ENCODE data around the gene CAD.

Gene CAD

GRCh38 chr2:27284996-27285395, 67.8 kb downstream of the CAD start:
- no peak for DNase-seq

- no peak for DNase-seq
These were observed 68.3 kb downstream of the CAD start for GRCh38 chr2:27285481-27285880.

- DNase-seq, result no peak
These were observed 71.4 kb downstream of the CAD start for GRCh38 chr2:27288610-27289009.

- no peak for DNase-seq
These were observed 73.4 kb downstream of the CAD start for GRCh38 chr2:27290549-27290948.

GRCh38 chr2:27291865-27292264, 74.7 kb downstream of the CAD start:
- DNase-seq, result no peak
